NB4 (cell line): ENCODE results near the gene BRPF3.

Experiments used
- CTCF ChIP-seq: IDR thresholded peaks from one replicate; pipeline ENCODE4 v1.5.1; 2012; ENCODE audit warnings: low read depth, low read length
- POLR2A ChIP-seq: IDR thresholded peaks from 2 replicates; pipeline ENCODE4 v1.6.1; 2011; ENCODE audit warnings: mild to moderate bottlenecking; ENCODE audit not compliant: insufficient read length; ENCODE audit errors: extremely low read depth

- TF ChIP-seq CTCF (no peak), POLR2A (no peak)
These were observed 1.2 kb downstream of the BRPF3 start for GRCh38 chr6:36197739-36198221.
